IPS-18c (cell line): ENCODE data around the gene SAE1.

Experiments
- H3K4me3 ChIP-seq: 2 replicates; pipeline ENCODE4 v1.7.0; 2013; ENCODE audit warnings: low read depth, mild to moderate bottlenecking, low read length, moderate library complexity; ENCODE audit not compliant: insufficient read depth
- H3K9me3 ChIP-seq: one replicate; pipeline ENCODE4 v1.6.1; 2013; ENCODE audit warnings: mild to moderate bottlenecking, low read length, moderate library complexity; ENCODE audit not compliant: control insufficient read depth, insufficient read depth

The SAE1 gene

GRCh38 chr19:47144630-47145029 lies 14.0 kb downstream of the SAE1 start:
- H3K9me3 ChIP-seq, result no peaks in the 10 kb centered on the region

GRCh38 chr19:47145639-47146486 lies 15.2 kb downstream of the SAE1 start:
- no peaks in the 10 kb centered on the region for H3K9me3 ChIP-seq
- no peak overlapping the region for H3K4me3 ChIP-seq

More at GRCh38 chr19:47144630-47145029, 14.0 kb downstream of the SAE1 start:
- H3K4me3 ChIP-seq, result no peak overlapping the region

GRCh38 chr19:47146920-47147319 lies 16.3 kb downstream of the SAE1 start:
- Histone ChIP-seq H3K4me3 (no peak overlapping the region), H3K9me3 (no peaks in the 10 kb centered on the region)

GRCh38 chr19:47151627-47152026 lies 21.0 kb downstream of the SAE1 start:
- H3K9me3 ChIP-seq, result no peaks in the 10 kb centered on the region
- H3K4me3 ChIP-seq, result no peak overlapping the region

- Histone ChIP-seq H3K9me3 (no peaks in the 10 kb centered on the region), H3K4me3 (no peak overlapping the region)
Observed at GRCh38 chr19:47152205-47152604, 21.6 kb downstream of the SAE1 start.

GRCh38 chr19:47152632-47153031 lies 22.0 kb downstream of the SAE1 start:
- Histone ChIP-seq H3K4me3 (no peak overlapping the region), H3K9me3 (no peaks in the 10 kb centered on the region)

GRCh38 chr19:47153266-47153665 lies 22.6 kb downstream of the SAE1 start:
- no peaks in the 10 kb centered on the region for H3K9me3 ChIP-seq
- no peak overlapping the region for H3K4me3 ChIP-seq

GRCh38 chr19:47155148-47155547 lies 24.5 kb downstream of the SAE1 start:
- Histone ChIP-seq H3K9me3 (no peaks in the 10 kb centered on the region), H3K4me3 (no peak overlapping the region)

- H3K9me3 ChIP-seq, result no peaks in the 10 kb centered on the region
- H3K4me3 ChIP-seq, result no peak overlapping the region
Observed at GRCh38 chr19:47156861-47157430, 26.3 kb downstream of the SAE1 start.

- Histone ChIP-seq H3K4me3 (peak overlapping the region; percentile 21), H3K9me3 (no peaks in the 10 kb centered on the region)
Observed at GRCh38 chr19:47157431-47158321, 27.0 kb downstream of the SAE1 start.

GRCh38 chr19:47158367-47158791 lies 27.7 kb downstream of the SAE1 start:
- Histone ChIP-seq H3K4me3 (peak overlapping the region; percentile 21), H3K9me3 (no peaks in the 10 kb centered on the region)

- no peaks in the 10 kb centered on the region for H3K9me3 ChIP-seq
- no peak overlapping the region for H3K4me3 ChIP-seq
Observed at GRCh38 chr19:47158879-47159503, 28.4 kb downstream of the SAE1 start.

- Histone ChIP-seq H3K4me3 (no peak overlapping the region), H3K9me3 (no peaks in the 10 kb centered on the region)
Observed at GRCh38 chr19:47161876-47162489, 31.3 kb downstream of the SAE1 start.

GRCh38 chr19:47168065-47168464 lies 37.4 kb downstream of the SAE1 start:
- H3K9me3 ChIP-seq, result no peaks in the 10 kb centered on the region
- no peak overlapping the region for H3K4me3 ChIP-seq

GRCh38 chr19:47172666-47173455 lies 42.2 kb downstream of the SAE1 start:
- Histone ChIP-seq H3K9me3 (no peaks in the 10 kb centered on the region), H3K4me3 (no peak overlapping the region)

GRCh38 chr19:47176071-47176626 lies 45.5 kb downstream of the SAE1 start:
- Histone ChIP-seq H3K9me3 (no peaks in the 10 kb centered on the region), H3K4me3 (no peak overlapping the region)
